Measurements from ENCODE around the gene PTMS. TPM values are rescaled to one million over a fixed set of nuclear protein-coding genes. Genes with fewer than 3 reads are reported as not detected.

The PTMS gene
- total and polyA plus RNA-seq, 10 of the 15 experiments (the other 5 are each of a cell fraction or from before 2014, with no cell fraction given) = 2.1 to 127 (median 29.8) TPM

DNA sequence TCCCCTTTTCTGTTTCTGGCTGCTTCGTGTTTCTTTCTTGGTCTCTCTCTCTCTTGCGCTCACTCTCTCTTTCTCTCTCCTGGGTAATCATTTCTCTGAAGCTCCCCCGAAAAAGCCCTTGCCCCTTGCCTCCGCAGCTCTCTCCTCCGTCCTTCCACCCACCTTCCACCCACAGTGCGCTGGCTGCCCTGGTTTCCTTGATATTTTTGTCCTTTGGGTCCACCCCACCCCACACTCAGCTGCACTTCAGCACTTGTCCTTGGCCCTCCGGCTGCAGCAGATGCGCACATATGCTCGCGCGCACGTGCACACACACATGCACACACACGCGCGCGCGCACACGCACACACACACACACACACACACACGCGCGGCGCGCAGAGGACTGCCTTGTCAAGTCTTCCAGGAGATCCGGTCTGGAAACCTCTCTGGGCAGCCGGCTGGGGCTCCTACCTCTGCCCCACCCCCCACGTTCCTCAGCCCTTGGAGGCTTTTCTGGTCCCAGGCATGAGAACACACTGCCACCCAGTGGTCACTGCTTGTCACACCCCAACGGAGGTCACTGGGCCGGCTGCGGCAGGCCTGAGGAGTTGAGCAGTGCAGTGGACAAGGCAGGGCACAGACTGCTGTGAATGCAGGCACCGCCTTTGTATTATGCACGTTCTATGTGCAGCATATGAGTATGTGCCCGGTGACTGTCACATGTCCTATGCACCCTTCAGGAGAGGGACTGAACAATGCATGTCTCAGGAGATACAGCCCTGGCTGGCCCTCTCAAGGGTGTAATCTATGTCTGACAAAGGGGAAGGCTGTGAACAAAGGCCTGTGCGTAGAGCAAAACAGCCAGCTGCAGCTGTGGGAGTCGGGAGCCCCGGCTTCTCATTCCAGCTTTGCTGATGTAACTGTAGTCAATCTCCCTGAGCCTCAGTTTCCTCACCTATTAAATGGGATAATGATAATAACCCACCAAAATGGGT, 12.7 kb downstream of the PTMS start (continued):
- TF ChIP-seq REST (IDR thresholded peaks at IDR 0.05; ENCODE audit: low read depth, low read length) = no peak
- TF ChIP-seq NFYA (IDR thresholded peaks at IDR 0.05; ENCODE audit: borderline replicate concordance, low read depth, low read length) = no peak
- TF ChIP-seq BCL11A (IDR thresholded peaks at IDR 0.05; ENCODE audit: low read depth, low read length) = no peak
- TF ChIP-seq TAF1 (IDR thresholded peaks at IDR 0.05; ENCODE audit: borderline replicate concordance, low read depth, low read length) = no peak
- no peak for TF ChIP-seq ZBTB4 (CRISPR knock-in tag; IDR thresholded peaks at IDR 0.05)
- no peak for TF ChIP-seq ZZZ3 (IDR thresholded peaks at IDR 0.05; ENCODE audit: control insufficient read depth, insufficient read length, low read depth)
- TF ChIP-seq, protein P1, sequence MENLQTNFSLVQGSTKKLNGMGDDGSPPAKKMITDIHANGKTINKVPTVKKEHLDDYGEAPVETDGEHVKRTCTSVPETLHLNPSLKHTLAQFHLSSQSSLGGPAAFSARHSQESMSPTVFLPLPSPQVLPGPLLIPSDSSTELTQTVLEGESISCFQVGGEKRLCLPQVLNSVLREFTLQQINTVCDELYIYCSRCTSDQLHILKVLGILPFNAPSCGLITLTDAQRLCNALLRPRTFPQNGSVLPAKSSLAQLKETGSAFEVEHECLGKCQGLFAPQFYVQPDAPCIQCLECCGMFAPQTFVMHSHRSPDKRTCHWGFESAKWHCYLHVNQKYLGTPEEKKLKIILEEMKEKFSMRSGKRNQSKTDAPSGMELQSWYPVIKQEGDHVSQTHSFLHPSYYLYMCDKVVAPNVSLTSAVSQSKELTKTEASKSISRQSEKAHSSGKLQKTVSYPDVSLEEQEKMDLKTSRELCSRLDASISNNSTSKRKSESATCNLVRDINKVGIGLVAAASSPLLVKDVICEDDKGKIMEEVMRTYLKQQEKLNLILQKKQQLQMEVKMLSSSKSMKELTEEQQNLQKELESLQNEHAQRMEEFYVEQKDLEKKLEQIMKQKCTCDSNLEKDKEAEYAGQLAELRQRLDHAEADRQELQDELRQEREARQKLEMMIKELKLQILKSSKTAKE (IDR thresholded peaks at IDR 0.05; ENCODE audit: low read depth, poor library complexity, severe bottlenecking) = no peak
- no peak for TF ChIP-seq SREBF2 (IDR thresholded peaks at IDR 0.05; ENCODE audit: low read length)
- TF ChIP-seq, protein P2, sequence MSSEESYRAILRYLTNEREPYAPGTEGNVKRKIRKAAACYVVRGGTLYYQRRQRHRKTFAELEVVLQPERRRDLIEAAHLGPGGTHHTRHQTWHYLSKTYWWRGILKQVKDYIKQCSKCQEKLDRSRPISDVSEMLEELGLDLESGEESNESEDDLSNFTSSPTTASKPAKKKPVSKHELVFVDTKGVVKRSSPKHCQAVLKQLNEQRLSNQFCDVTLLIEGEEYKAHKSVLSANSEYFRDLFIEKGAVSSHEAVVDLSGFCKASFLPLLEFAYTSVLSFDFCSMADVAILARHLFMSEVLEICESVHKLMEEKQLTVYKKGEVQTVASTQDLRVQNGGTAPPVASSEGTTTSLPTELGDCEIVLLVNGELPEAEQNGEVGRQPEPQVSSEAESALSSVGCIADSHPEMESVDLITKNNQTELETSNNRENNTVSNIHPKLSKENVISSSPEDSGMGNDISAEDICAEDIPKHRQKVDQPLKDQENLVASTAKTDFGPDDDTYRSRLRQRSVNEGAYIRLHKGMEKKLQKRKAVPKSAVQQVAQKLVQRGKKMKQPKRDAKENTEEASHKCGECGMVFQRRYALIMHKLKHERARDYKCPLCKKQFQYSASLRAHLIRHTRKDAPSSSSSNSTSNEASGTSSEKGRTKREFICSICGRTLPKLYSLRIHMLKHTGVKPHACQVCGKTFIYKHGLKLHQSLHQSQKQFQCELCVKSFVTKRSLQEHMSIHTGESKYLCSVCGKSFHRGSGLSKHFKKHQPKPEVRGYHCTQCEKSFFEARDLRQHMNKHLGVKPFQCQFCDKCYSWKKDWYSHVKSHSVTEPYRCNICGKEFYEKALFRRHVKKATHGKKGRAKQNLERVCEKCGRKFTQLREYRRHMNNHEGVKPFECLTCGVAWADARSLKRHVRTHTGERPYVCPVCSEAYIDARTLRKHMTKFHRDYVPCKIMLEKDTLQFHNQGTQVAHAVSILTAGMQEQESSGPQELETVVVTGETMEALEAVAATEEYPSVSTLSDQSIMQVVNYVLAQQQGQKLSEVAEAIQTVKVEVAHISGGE (CRISPR knock-in tag; IDR thresholded peaks at IDR 0.05) = no peak
- no peak for TF ChIP-seq SMAD5 (IDR thresholded peaks at IDR 0.05; ENCODE audit: low read depth)
- TF ChIP-seq RFX5 (IDR thresholded peaks at IDR 0.05; ENCODE audit: low read depth, low read length) = no peak
- peak; percentile 75 for TF ChIP-seq EED (IDR thresholded peaks at IDR 0.05; ENCODE audit: low read depth)
- TF ChIP-seq MXI1 (IDR thresholded peaks at IDR 0.05; ENCODE audit: low read depth, low read length) = peak; percentile 75; the same call in 1 of the 2 replicates
